GM12878 (cell line): ENCODE results near the gene PDE6B. TPM values are rescaled to one million over a fixed set of nuclear protein-coding genes. Genes with fewer than 3 reads are reported as not detected.
A peak's percentile ranks its signal among the peaks of the same experiment; 100 is the strongest.

ENCODE experiments used
- ATAC-seq: fragments of 200-7000 bp; cut with Tn5 transposase; 3 replicates; pipeline ENCODE4 v1.9.1; 2020; ENCODE audit warnings: mild to moderate bottlenecking, moderate library complexity
- BruUV-seq: library from RNA; stranded (reverse); fragments of 400-500 nt; replicated peaks from 2 replicates; lab custom pipeline; 2021; lab: Mats Ljungman, UMichigan
- CTCF ChIA-PET: fragments of 300-600 bp; sonication (Branson Sonifier 250); formaldehyde crosslinking; extraction: SDS; loops from one replicate; lab custom pipeline; 2021; ENCODE audit warnings: inconsistent platforms; lab: Yijun Ruan, JAX
- POLR2A ChIA-PET: fragments of 350-600 bp; formaldehyde crosslinking; extraction: SDS; loops from one replicate; lab custom pipeline; 2021; ENCODE audit warnings: inconsistent platforms; lab: Charles Lee
- RAD21 ChIA-PET: fragments of 300-600 bp; sonication (Branson Sonifier 250); formaldehyde crosslinking; loops from one replicate; lab custom pipeline; 2023; ENCODE audit warnings: antibody characterized with exemption; ENCODE audit not compliant: unreplicated experiment; lab: Charles Lee
- SMC1A ChIA-PET: fragments of 300-600 bp; sonication (Branson Sonifier 250); formaldehyde crosslinking; loops from one replicate; lab custom pipeline; 2023; ENCODE audit not compliant: unreplicated experiment, uncharacterized antibody; lab: Charles Lee
- DNase-seq: peaks from one replicate; pipeline ENCODE4 v3.0.0-alpha.2; 2011; ENCODE audit warnings: low read depth, low spot score
- FAIRE-seq: peaks from 3 replicates; lab custom pipeline; 2011; peaks lifted over from hg19 to GRCh38; lab: Jason Lieb, UNC
- H2AFZ ChIP-seq: 2 replicates; pipeline ENCODE4 v1.6.0; 2011; ENCODE audit warnings: low read depth, low read length, control low read depth; ENCODE audit not compliant: control insufficient read depth
- H3K27ac ChIP-seq: 2 replicates; pipeline ENCODE4 v1.5.1; 2011; ENCODE audit warnings: control low read depth; ENCODE audit not compliant: control insufficient read depth, insufficient read depth
- H3K27me3 ChIP-seq, 2 experiments: replicated peaks in 1 of 2; 2 replicates each; pipeline versions ENCODE4 v1.6.0 to v1.6.1; 2011; ENCODE audit warnings: low read length in 1 of 2; ENCODE audit not compliant: control insufficient read depth in 2 of 2, insufficient read depth in 2 of 2
- H3K36me3 ChIP-seq, 2 experiments: 2 replicates each; pipeline ENCODE4 v1.5.1; 2011; ENCODE audit warnings: low read length in 1 of 2; ENCODE audit not compliant: control insufficient read depth in 2 of 2, insufficient read depth in 2 of 2
- H3K4me1 ChIP-seq: 2 replicates; pipeline ENCODE4 v1.6.1; 2011; ENCODE audit warnings: mild to moderate bottlenecking, low read length, moderate library complexity, mixed read lengths; ENCODE audit not compliant: control insufficient read depth, insufficient read depth
- H3K4me2 ChIP-seq: 2 replicates; pipeline ENCODE4 v1.6.0; 2011; ENCODE audit warnings: control low read depth; ENCODE audit not compliant: control insufficient read depth, insufficient read depth
- H3K4me3 ChIP-seq: fragments of 200-600 bp; sonication (generic); 2 replicates; pipeline ENCODE4 v1.5.1; 2016
- H3K79me2 ChIP-seq: 2 replicates; pipeline ENCODE4 v1.6.0; 2011; ENCODE audit warnings: low read length; ENCODE audit not compliant: control insufficient read depth, insufficient read depth
- H3K9ac ChIP-seq: 2 replicates; pipeline ENCODE4 v1.8.0; 2011; ENCODE audit warnings: low read length, control low read depth, mixed read lengths; ENCODE audit not compliant: control insufficient read depth, insufficient read depth
- H3K9me3 ChIP-seq: replicated peaks from 3 replicates; pipeline ENCODE4 v1.5.1; 2011; ENCODE audit warnings: mild to moderate bottlenecking, low read length; ENCODE audit not compliant: control insufficient read depth, insufficient read depth
- H4K20me1 ChIP-seq: 2 replicates; pipeline ENCODE4 v1.6.0; 2011; ENCODE audit not compliant: control insufficient read depth, insufficient read depth
- EZH2 ChIP-seq: IDR thresholded peaks from 2 replicates; pipeline ENCODE4 v1.6.1; 2012; ENCODE audit warnings: low read depth, mild to moderate bottlenecking, control low read depth, inconsistent platforms, low read length, borderline replicate concordance; ENCODE audit not compliant: control insufficient read depth
- FOS ChIP-seq: IDR thresholded peaks from 3 replicates; pipeline ENCODE4 v1.6.1; 2011; ENCODE audit warnings: borderline replicate concordance; ENCODE audit not compliant: insufficient read length; ENCODE audit errors: extremely low read depth
- GATAD2B ChIP-seq: fragments of 450-650 bp; conservative IDR thresholded peaks from 2 replicates; pipeline ENCODE4 v1.6.1; 2017; ENCODE audit warnings: low read depth, mild to moderate bottlenecking, moderate library complexity
- NFIC ChIP-seq: IDR thresholded peaks from 2 replicates; pipeline ENCODE4 v1.6.1; 2012; ENCODE audit warnings: low read depth, mild to moderate bottlenecking, inconsistent platforms, low read length, moderate library complexity
- SMC3 ChIP-seq: IDR thresholded peaks from 2 replicates; pipeline ENCODE4 v1.6.1; 2011; ENCODE audit warnings: low read length, improper control_type of control experiment, borderline replicate concordance
- YY1 ChIP-seq: IDR thresholded peaks from 2 replicates; pipeline ENCODE4 v1.6.1; 2011; ENCODE audit warnings: low read depth, mild to moderate bottlenecking, low read length
- ZZZ3 ChIP-seq: IDR thresholded peaks from 2 replicates; pipeline ENCODE4 v1.6.1; 2011; ENCODE audit warnings: low read depth; ENCODE audit not compliant: control insufficient read depth, insufficient read length
- WGBS: methylation state at CpG from one replicate; pipeline ENCODE4 v1.1.6; 2016; ENCODE audit warnings: low lambda C conversion rate; ENCODE audit not compliant: insufficient replicate concordance, insufficient coverage; ENCODE audit errors: missing lambda C conversion rate; 5-methylcytosine and 5-hydroxymethylcytosine counted together
- in situ Hi-C: fragments of 300-500 bp; cut with MboI; formaldehyde crosslinking; loops from 9 replicates; pipeline ENCODE4 v1.14.3; 2018; ENCODE audit warnings: mixed read lengths
- intact Hi-C: fragments of 100-400 bp; cut with micrococcal nuclease; formaldehyde crosslinking; loops from one replicate; pipeline ENCODE4 v1.14.2; 2022; ENCODE audit not compliant: unreplicated experiment
- polyA plus RNA-seq, 11 experiments: library from polyadenylated mRNA; depleted of rRNA in 4 of 11; unstranded in 6 of 11; stranded (reverse) in 5 of 11; fragments of >200 nt; fragmentation: Nextera tagmentation in 4 of 11; fragmentation: Illumina TruSeq in 1 of 11; extraction: Ambion mirVana in 4 of 11; extraction: Trizol in 1 of 11; gene quantifications; 1 replicate in 1 of 11; 2 replicates in 10 of 11; pipeline versions ENCODE4 v1.2.1 to v1.2.3, GENCODE V29; 2011 to 2016; ENCODE audit warnings: inconsistent platforms in 2 of 11, missing spikeins in 2 of 11, low read depth in 1 of 11
- total RNA-seq, 4 experiments: library from RNA; depleted of rRNA in 3 of 4; stranded (reverse); fragments of >200 nt in 3 of 4; fragmentation: Illumina TruSeq in 1 of 4; extraction: Trizol in 1 of 4; gene quantifications; 2 replicates each; pipeline versions ENCODE4 v1.2.1 to v1.2.3, GENCODE V29; 2013 to 2021
- TF ChIP-seq, protein P1 (sequence below): fragments of 450-650 bp; IDR thresholded peaks from 2 replicates; pipeline ENCODE4 v1.6.1; 2016; ENCODE audit warnings: mild to moderate bottlenecking

The PDE6B gene
- total and polyA plus RNA-seq, 10 of the 15 experiments (the other 5 are each of a cell fraction or from before 2014, with no cell fraction given): 2.6 to 6.4 (median 3.8) TPM

GRCh38 chr4:708631-708933, 83.2 kb downstream of the PDE6B start:
- no peak overlapping the region for H3K27ac ChIP-seq
- POLR2A ChIA-PET: no interaction called here
- CTCF ChIA-PET: no interaction called here
- SMC1A ChIA-PET: no interaction called here
- H4K20me1 ChIP-seq: no peaks in the 10 kb centered on the region
- no peak overlapping the region for H3K4me3 ChIP-seq
- DNase-seq: no peak
- no peak for FAIRE-seq
- H3K9me3 ChIP-seq: no peaks in the 10 kb centered on the region
- no peaks in the 10 kb centered on the region; the same call in 1 of the 2 replicates for H3K4me1 ChIP-seq
- TF ChIP-seq EZH2: no peak
- TF ChIP-seq GATAD2B: no peak
- TF ChIP-seq SMC3: no peak
- TF ChIP-seq NFIC: no peak
- TF ChIP-seq, protein P1, sequence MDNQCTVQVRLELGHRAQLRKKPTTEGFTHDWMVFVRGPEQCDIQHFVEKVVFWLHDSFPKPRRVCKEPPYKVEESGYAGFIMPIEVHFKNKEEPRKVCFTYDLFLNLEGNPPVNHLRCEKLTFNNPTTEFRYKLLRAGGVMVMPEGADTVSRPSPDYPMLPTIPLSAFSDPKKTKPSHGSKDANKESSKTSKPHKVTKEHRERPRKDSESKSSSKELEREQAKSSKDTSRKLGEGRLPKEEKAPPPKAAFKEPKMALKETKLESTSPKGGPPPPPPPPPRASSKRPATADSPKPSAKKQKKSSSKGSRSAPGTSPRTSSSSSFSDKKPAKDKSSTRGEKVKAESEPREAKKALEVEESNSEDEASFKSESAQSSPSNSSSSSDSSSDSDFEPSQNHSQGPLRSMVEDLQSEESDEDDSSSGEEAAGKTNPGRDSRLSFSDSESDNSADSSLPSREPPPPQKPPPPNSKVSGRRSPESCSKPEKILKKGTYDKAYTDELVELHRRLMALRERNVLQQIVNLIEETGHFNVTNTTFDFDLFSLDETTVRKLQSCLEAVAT: no peak
- TF ChIP-seq YY1: no peak
- TF ChIP-seq ZZZ3: no peak
- no peak for TF ChIP-seq FOS
- no peak overlapping the region for H2AFZ ChIP-seq
- no peak for ATAC-seq
- H3K9ac ChIP-seq: no peak overlapping the region
- no peaks in the 10 kb centered on the region for H3K27me3 ChIP-seq
- intact Hi-C loops: no loop called here
- in situ Hi-C loops: no loop called here
- RAD21 ChIA-PET: no interaction called here
- no TSS peak for BruUV-seq
- peaks cover 39% of the 10 kb centered on the region for H3K79me2 ChIP-seq
- peak overlapping the region; percentile 55 for H3K4me2 ChIP-seq
- H3K36me3 ChIP-seq: peaks cover 1 to 2% of the 10 kb centered on the region in 2 experiments; a peak in 3 of 4 replicates
- 97% methylated on average over 6 of the region's 6 CpGs for WGBS
